H1 (cell line): ENCODE data around the gene FAM120B. TPM values are rescaled to one million over a fixed set of nuclear protein-coding genes. Genes with fewer than 3 reads are reported as not detected.

ENCODE experiments used
- BRCA1 ChIP-seq: IDR thresholded peaks from 2 replicates; pipeline ENCODE4 v1.6.1; 2012; ENCODE audit warnings: low read depth, low read length, improper control_type of control experiment
- CHD2 ChIP-seq: IDR thresholded peaks from 2 replicates; pipeline ENCODE4 v1.6.1; 2012; ENCODE audit warnings: low read length, improper control_type of control experiment
- EZH2 ChIP-seq: fragments of 200-600 bp; sonication (generic); IDR thresholded peaks from 2 replicates; pipeline ENCODE4 v1.7.1; 2012; ENCODE audit warnings: low read depth, mild to moderate bottlenecking, moderate library complexity, low read length, inconsistent platforms; ENCODE audit not compliant: severe bottlenecking
- HDAC2 ChIP-seq, 2 experiments: fragments of 300-600 bp in 1 of 2; sonication (generic) in 1 of 2; IDR thresholded peaks; 2 replicates each; pipeline ENCODE4 v1.6.1; 2011 to 2012; ENCODE audit warnings: low read depth in 2 of 2, low read length in 2 of 2, mild to moderate bottlenecking in 2 of 2, moderate library complexity in 2 of 2, borderline replicate concordance in 1 of 2, inconsistent platforms in 1 of 2
- JUN ChIP-seq: IDR thresholded peaks from 2 replicates; pipeline ENCODE4 v1.6.1; 2011; ENCODE audit warnings: low read depth, mild to moderate bottlenecking, improper control_type of control experiment, low read length
- JUND ChIP-seq: IDR thresholded peaks from 2 replicates; pipeline ENCODE4 v1.6.1; 2011; ENCODE audit warnings: mild to moderate bottlenecking, improper control_type of control experiment, low read length
- KDM4A ChIP-seq: IDR thresholded peaks from one replicate; pipeline ENCODE4 v1.7.1; 2012; ENCODE audit warnings: low read depth, mild to moderate bottlenecking, moderate library complexity, low read length, inconsistent platforms; ENCODE audit not compliant: severe bottlenecking
- NRF1 ChIP-seq: IDR thresholded peaks from 2 replicates; pipeline ENCODE4 v1.6.1; 2011; ENCODE audit warnings: mild to moderate bottlenecking, low read depth, low read length, improper control_type of control experiment
- PHF8 ChIP-seq: fragments of 200-600 bp; sonication (generic); conservative IDR thresholded peaks from 2 replicates; pipeline ENCODE4 v1.7.1; 2012; ENCODE audit warnings: low read depth, mild to moderate bottlenecking, inconsistent platforms, low read length, moderate library complexity
- POLR2A ChIP-seq, 2 experiments: IDR thresholded peaks; 1 replicate in 1 of 2; 2 replicates in 1 of 2; pipeline ENCODE4 v1.6.1; 2011; ENCODE audit warnings: low read depth in 2 of 2, low read length in 2 of 2, mild to moderate bottlenecking in 2 of 2; ENCODE audit errors: control extremely low read depth in 1 of 2
- POLR2AphosphoS5 ChIP-seq: IDR thresholded peaks from 2 replicates; pipeline ENCODE4 v1.6.1; 2011; ENCODE audit warnings: low read depth, low read length
- RBBP5 ChIP-seq: IDR thresholded peaks from 2 replicates; pipeline ENCODE4 v1.7.1; 2012; ENCODE audit warnings: low read depth, mild to moderate bottlenecking, inconsistent platforms, low read length, moderate library complexity, borderline replicate concordance
- RFX5 ChIP-seq: IDR thresholded peaks from 2 replicates; pipeline ENCODE4 v1.6.1; 2011; ENCODE audit warnings: low read depth, low read length, improper control_type of control experiment, borderline replicate concordance
- RXRA ChIP-seq: IDR thresholded peaks from 2 replicates; pipeline ENCODE4 v1.6.1; 2011; ENCODE audit warnings: low read depth, mild to moderate bottlenecking, low read length, moderate library complexity; ENCODE audit not compliant: insufficient read depth
- SIRT6 ChIP-seq: IDR thresholded peaks from one replicate; pipeline ENCODE4 v1.7.1; 2012; ENCODE audit warnings: low read length, inconsistent platforms
- SP1 ChIP-seq: IDR thresholded peaks from 2 replicates; pipeline ENCODE4 v1.6.1; 2011; ENCODE audit warnings: low read depth, low read length
- SUZ12 ChIP-seq: fragments of 200-600 bp; sonication (generic); IDR thresholded peaks from 2 replicates; pipeline ENCODE4 v1.6.1; 2012; ENCODE audit warnings: mild to moderate bottlenecking, inconsistent platforms, low read length, moderate library complexity, mixed read lengths
- TBP ChIP-seq: IDR thresholded peaks from 2 replicates; pipeline ENCODE4 v1.6.1; 2011; ENCODE audit warnings: low read depth, low read length, improper control_type of control experiment
- TEAD4 ChIP-seq: IDR thresholded peaks from 2 replicates; pipeline ENCODE4 v1.6.1; 2012; ENCODE audit warnings: low read depth, low read length, inconsistent platforms, mixed read lengths
- polyA plus RNA-seq, 7 experiments: library from polyadenylated mRNA; depleted of rRNA in 3 of 7; stranded (reverse) in 5 of 7; unstranded in 2 of 7; fragments of >200 nt in 5 of 7; fragments of 200-250 nt in 2 of 7; gene quantifications; 1 replicate in 5 of 7; 2 replicates in 1 of 7; 4 replicates in 1 of 7; pipeline versions ENCODE4 v1.2.1 to v1.2.3, GENCODE V29; 2011 to 2013; ENCODE audit warnings: missing spikeins in 2 of 7, mixed read lengths in 2 of 7
- total RNA-seq: library from RNA; stranded (reverse); fragmentation: NEBNext Ultra II Directional; extraction: Animal tissue kit (Norgen Biotek cat#: 25700); gene quantifications from 2 replicates; pipeline ENCODE4 v1.2.1, GENCODE V29; 2021
- TF ChIP-seq, protein P1 (sequence below): IDR thresholded peaks from 2 replicates; pipeline ENCODE4 v1.6.1; 2011; ENCODE audit warnings: low read length, improper control_type of control experiment
- TF ChIP-seq, protein P2 (sequence below), 3 experiments: IDR thresholded peaks; 1 replicate in 2 of 3; 2 replicates in 1 of 3; pipeline versions ENCODE4 v1.5.1 to v1.6.1; 2011; ENCODE audit warnings: low read length in 3 of 3, mild to moderate bottlenecking in 3 of 3, inconsistent platforms in 2 of 3, low read depth in 1 of 3, moderate library complexity in 1 of 3; ENCODE audit not compliant: insufficient read depth in 1 of 3; ENCODE audit errors: control extremely low read depth in 1 of 3

FAM120B gene
- total and polyA plus RNA-seq, 2 of the 8 experiments (the other 6 are each of a cell fraction or from before 2014, with no cell fraction given), result 5.1 to 12.5 TPM

DNA sequence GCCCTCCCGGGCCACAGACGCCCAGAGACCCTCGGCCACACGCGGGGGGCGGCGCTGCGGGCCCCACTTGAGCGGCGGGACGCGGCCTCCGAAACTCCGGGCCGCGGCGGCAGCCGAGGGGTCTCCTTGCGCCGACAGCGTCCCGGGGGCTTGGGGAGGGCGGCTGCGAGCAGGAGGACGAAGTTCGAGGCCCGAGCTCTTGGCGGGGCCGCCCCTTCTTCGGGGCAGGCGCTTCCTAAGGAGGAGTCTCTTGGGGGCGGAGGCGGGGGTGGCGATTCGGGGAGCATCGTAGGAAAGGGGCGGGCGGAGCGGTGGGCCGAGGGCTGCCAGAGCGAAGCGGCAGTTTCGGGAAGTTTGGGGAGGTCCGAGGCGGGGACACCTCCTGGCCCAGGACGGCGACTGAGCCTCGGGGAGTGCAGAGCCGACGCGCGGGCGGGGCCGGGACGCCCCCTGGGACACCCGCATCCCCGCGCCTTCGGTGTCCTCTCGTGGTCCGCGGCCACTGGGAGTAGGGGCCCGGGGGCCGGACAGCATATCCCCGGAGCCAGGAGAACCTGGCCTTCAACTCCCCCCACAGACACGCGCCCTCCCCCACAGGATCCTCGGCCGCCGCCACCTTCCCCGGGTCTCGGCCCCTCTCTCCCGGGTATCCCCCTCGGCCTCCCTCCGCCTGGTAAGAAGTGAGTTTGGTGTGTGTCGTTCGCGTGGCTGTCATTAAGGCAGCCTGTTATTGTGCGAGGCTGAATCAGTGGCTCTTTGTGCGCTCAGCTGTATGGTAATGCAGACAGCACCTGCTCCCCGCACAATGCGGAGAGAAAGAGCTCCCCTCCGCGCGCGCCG lies 15.1 kb upstream of the FAM120B start (continued):
- no peak for TF ChIP-seq POLR2AphosphoS5
- TF ChIP-seq SIRT6, result no peak
- TF ChIP-seq TEAD4, result no peak
- TF ChIP-seq RXRA, result no peak
- peak in 1 of 2 experiments; percentile 32; a peak in 1 of 4 replicates for TF ChIP-seq HDAC2 (IDR thresholded peaks at IDR 0.05; ENCODE audit: borderline replicate concordance in 1 of 2, low read depth in 2 of 2, low read length in 2 of 2)
- TF ChIP-seq PHF8, result no peak
- TF ChIP-seq, protein P1, sequence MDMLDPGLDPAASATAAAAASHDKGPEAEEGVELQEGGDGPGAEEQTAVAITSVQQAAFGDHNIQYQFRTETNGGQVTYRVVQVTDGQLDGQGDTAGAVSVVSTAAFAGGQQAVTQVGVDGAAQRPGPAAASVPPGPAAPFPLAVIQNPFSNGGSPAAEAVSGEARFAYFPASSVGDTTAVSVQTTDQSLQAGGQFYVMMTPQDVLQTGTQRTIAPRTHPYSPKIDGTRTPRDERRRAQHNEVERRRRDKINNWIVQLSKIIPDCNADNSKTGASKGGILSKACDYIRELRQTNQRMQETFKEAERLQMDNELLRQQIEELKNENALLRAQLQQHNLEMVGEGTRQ, result no peak
- no peak for TF ChIP-seq BRCA1
- no peak for TF ChIP-seq CHD2
- no peak for TF ChIP-seq RBBP5
- TF ChIP-seq JUND, result no peak
- TF ChIP-seq, protein P2, sequence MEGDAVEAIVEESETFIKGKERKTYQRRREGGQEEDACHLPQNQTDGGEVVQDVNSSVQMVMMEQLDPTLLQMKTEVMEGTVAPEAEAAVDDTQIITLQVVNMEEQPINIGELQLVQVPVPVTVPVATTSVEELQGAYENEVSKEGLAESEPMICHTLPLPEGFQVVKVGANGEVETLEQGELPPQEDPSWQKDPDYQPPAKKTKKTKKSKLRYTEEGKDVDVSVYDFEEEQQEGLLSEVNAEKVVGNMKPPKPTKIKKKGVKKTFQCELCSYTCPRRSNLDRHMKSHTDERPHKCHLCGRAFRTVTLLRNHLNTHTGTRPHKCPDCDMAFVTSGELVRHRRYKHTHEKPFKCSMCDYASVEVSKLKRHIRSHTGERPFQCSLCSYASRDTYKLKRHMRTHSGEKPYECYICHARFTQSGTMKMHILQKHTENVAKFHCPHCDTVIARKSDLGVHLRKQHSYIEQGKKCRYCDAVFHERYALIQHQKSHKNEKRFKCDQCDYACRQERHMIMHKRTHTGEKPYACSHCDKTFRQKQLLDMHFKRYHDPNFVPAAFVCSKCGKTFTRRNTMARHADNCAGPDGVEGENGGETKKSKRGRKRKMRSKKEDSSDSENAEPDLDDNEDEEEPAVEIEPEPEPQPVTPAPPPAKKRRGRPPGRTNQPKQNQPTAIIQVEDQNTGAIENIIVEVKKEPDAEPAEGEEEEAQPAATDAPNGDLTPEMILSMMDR (IDR thresholded peaks at IDR 0.05; ENCODE audit: control extremely low read depth in 1 of 3, insufficient read depth in 1 of 3, low read depth in 1 of 3, low read length in 3 of 3), result no peak
- peak; percentile 2 for TF ChIP-seq EZH2
- TF ChIP-seq JUN, result no peak
- TF ChIP-seq KDM4A, result peak; percentile 94
- TF ChIP-seq RFX5, result no peak
- no peak for TF ChIP-seq NRF1
- TF ChIP-seq TBP, result no peak
- TF ChIP-seq SP1, result 0 out of 2 replicates have a peak, but pooled peaks have one; percentile 11
- no peak for TF ChIP-seq POLR2A (IDR thresholded peaks at IDR 0.05; ENCODE audit: control extremely low read depth in 1 of 2, low read depth in 2 of 2, low read length in 2 of 2)
- peak; percentile 17; the same call in 1 of the 2 replicates for TF ChIP-seq SUZ12
